ENCODE data around the gene DOC2A.

DOC2A gene

GRCh38 chr16:29993191-29993902 is 17.5 kb downstream of the DOC2A start:
- in situ Hi-C loops (cut with HindIII; ENCODE audit: low sequenced_read_pairs): no loop called here
- TF ChIP-seq CTCF (IDR thresholded peaks at IDR 0.05; ENCODE audit: low read depth, low read length): no peak

GRCh38 chr16:29992344-29992967 is 18.4 kb downstream of the DOC2A start:
- H3K4me3 ChIP-seq (ENCODE audit: low read depth, low read length): no peak overlapping the region
- peak; percentile 35 for DNase-seq (ENCODE audit: low read depth, low spot score)
- no peak for TF ChIP-seq CTCF (IDR thresholded peaks at IDR 0.05; ENCODE audit: low read depth, low read length)
- in situ Hi-C loops (cut with HindIII; ENCODE audit: low sequenced_read_pairs): no loop called here

More at GRCh38 chr16:29993191-29993902, 17.5 kb downstream of the DOC2A start:
- H3K4me3 ChIP-seq (ENCODE audit: low read depth, low read length): no peak overlapping the region
- no peak for DNase-seq (ENCODE audit: low read depth, low spot score)

- in situ Hi-C loops (cut with HindIII; ENCODE audit: low sequenced_read_pairs): no loop called here
- DNase-seq (ENCODE audit: low read depth, low spot score): no peak
- no peak overlapping the region for H3K4me3 ChIP-seq (ENCODE audit: low read depth, low read length)
- TF ChIP-seq CTCF (IDR thresholded peaks at IDR 0.05; ENCODE audit: low read depth, low read length): no peak
These were observed 19.3 kb downstream of the DOC2A start for GRCh38 chr16:29991571-29991904.

GRCh38 chr16:29990883-29991570 is 19.8 kb downstream of the DOC2A start:
- TF ChIP-seq CTCF (IDR thresholded peaks at IDR 0.05; ENCODE audit: low read depth, low read length): no peak
- DNase-seq (ENCODE audit: low read depth, low spot score): no peak
- in situ Hi-C loops (cut with HindIII; ENCODE audit: low sequenced_read_pairs): no loop called here
- no peak overlapping the region for H3K4me3 ChIP-seq (ENCODE audit: low read depth, low read length)

GRCh38 chr16:29990034-29990433 is 20.8 kb downstream of the DOC2A start:
- no peak overlapping the region for H3K4me3 ChIP-seq (ENCODE audit: low read depth, low read length)
- no peak for DNase-seq (ENCODE audit: low read depth, low spot score)
- in situ Hi-C loops (cut with HindIII; ENCODE audit: low sequenced_read_pairs): no loop called here
- TF ChIP-seq CTCF (IDR thresholded peaks at IDR 0.05; ENCODE audit: low read depth, low read length): no peak

GRCh38 chr16:29989111-29989858 is 21.5 kb downstream of the DOC2A start:
- in situ Hi-C loops (cut with HindIII; ENCODE audit: low sequenced_read_pairs): no loop called here
- DNase-seq (ENCODE audit: low read depth, low spot score): no peak
- no peak overlapping the region for H3K4me3 ChIP-seq (ENCODE audit: low read depth, low read length)
- no peak for TF ChIP-seq CTCF (IDR thresholded peaks at IDR 0.05; ENCODE audit: low read depth, low read length)

All from astrocyte of the spinal cord (primary cell).